Keratinocyte (primary cell): ENCODE data around the gene SATB2. TPM values are rescaled to one million over a fixed set of nuclear protein-coding genes. Genes with fewer than 3 reads are reported as not detected.

Experiments used
- DNase-seq: peaks from one replicate; pipeline ENCODE4 v3.0.0-alpha.2; 2011; ENCODE audit warnings: low read depth, missing footprints, low spot score
- FAIRE-seq: peaks from 2 replicates; lab custom pipeline; 2011; peaks lifted over from hg19 to GRCh38; lab: Jason Lieb, UNC
- H2AFZ ChIP-seq: 2 replicates; pipeline ENCODE4 v1.6.0; 2012; ENCODE audit warnings: low read length, control low read depth, inconsistent platforms; ENCODE audit not compliant: control insufficient read depth
- H3K27ac ChIP-seq: 2 replicates; pipeline ENCODE4 v1.5.1; 2011; ENCODE audit warnings: low read length; ENCODE audit not compliant: control insufficient read depth, insufficient read depth
- H3K27me3 ChIP-seq: 3 replicates; pipeline ENCODE4 v1.6.0; 2011; ENCODE audit warnings: low read length; ENCODE audit not compliant: control insufficient read depth, insufficient read depth; ENCODE audit errors: extremely low read depth
- H3K36me3 ChIP-seq, 2 experiments: 2 replicates in 1 of 2; 3 replicates in 1 of 2; pipeline ENCODE4 v1.5.1; 2011; ENCODE audit warnings: low read length in 2 of 2, mild to moderate bottlenecking in 1 of 2; ENCODE audit not compliant: control insufficient read depth in 2 of 2, insufficient read depth in 2 of 2; ENCODE audit errors: extremely low read depth in 1 of 2
- H3K4me1 ChIP-seq: 3 replicates; pipeline ENCODE4 v1.5.1; 2011; ENCODE audit warnings: low read length; ENCODE audit not compliant: control insufficient read depth, insufficient read depth; ENCODE audit errors: extremely low read depth
- H3K4me2 ChIP-seq: 3 replicates; pipeline ENCODE4 v1.6.0; 2011; ENCODE audit warnings: low read depth, low read length; ENCODE audit not compliant: control insufficient read depth, insufficient read depth; ENCODE audit errors: extremely low read depth
- H3K4me3 ChIP-seq, 3 experiments: fragments of 200-600 bp in 1 of 3; sonication (generic) in 1 of 3; 2 replicates in 2 of 3; 3 replicates in 1 of 3; pipeline ENCODE4 v1.5.1; 2011 to 2016; ENCODE audit warnings: low read length in 3 of 3, mild to moderate bottlenecking in 3 of 3, control low read depth in 2 of 3, inconsistent platforms in 1 of 3, low read depth in 1 of 3, mixed read lengths in 1 of 3, mixed run types in 1 of 3, moderate library complexity in 1 of 3; ENCODE audit not compliant: control insufficient read depth in 2 of 3, insufficient read depth in 2 of 3; ENCODE audit errors: extremely low read depth in 1 of 3
- H3K79me2 ChIP-seq: 2 replicates; pipeline ENCODE4 v1.6.0; 2012; ENCODE audit warnings: low read length; ENCODE audit not compliant: control insufficient read depth, insufficient read depth
- H3K9ac ChIP-seq: 3 replicates; pipeline ENCODE4 v1.6.0; 2011; ENCODE audit warnings: low read length; ENCODE audit not compliant: control insufficient read depth, insufficient read depth; ENCODE audit errors: extremely low read depth
- H3K9me1 ChIP-seq: 3 replicates; pipeline ENCODE4 v1.6.0; 2011; ENCODE audit warnings: low read length; ENCODE audit not compliant: control insufficient read depth, insufficient read depth; ENCODE audit errors: extremely low read depth
- H3K9me3 ChIP-seq: 2 replicates; pipeline ENCODE4 v1.5.1; 2012; ENCODE audit warnings: low read depth, low read length; ENCODE audit not compliant: control insufficient read depth
- H4K20me1 ChIP-seq: 3 replicates; pipeline ENCODE4 v1.6.0; 2011; ENCODE audit warnings: low read length; ENCODE audit not compliant: control insufficient read depth, insufficient read depth; ENCODE audit errors: extremely low read depth
- EZH2 ChIP-seq: IDR thresholded peaks from one replicate; pipeline ENCODE4 v1.6.1; 2012; ENCODE audit warnings: inconsistent platforms, mild to moderate bottlenecking, low read length, moderate library complexity
- dilution Hi-C: fragments of 300-500 bp; cut with MboI; formaldehyde crosslinking; loops from one replicate; pipeline ENCODE4 v1.7.0; 2020; ENCODE audit warnings: low sequenced_read_pairs; ENCODE audit not compliant: extremely low pct_ligation_motif_present
- polyA plus RNA-seq, 5 experiments: library from polyadenylated mRNA; depleted of rRNA in 3 of 5; stranded (reverse) in 3 of 5; stranded (forward) in 1 of 5; unstranded in 1 of 5; fragments of >200 nt; gene quantifications; 1 replicate in 1 of 5; 2 replicates in 3 of 5; 3 replicates in 1 of 5; pipeline versions ENCODE4 v1.2.1 to v1.2.3, GENCODE V29; 2011 to 2012; ENCODE audit warnings: missing spikeins in 2 of 5, low read depth in 1 of 5, low replicate concordance in 1 of 5
- TF ChIP-seq, protein P1 (sequence below), 3 experiments: IDR thresholded peaks in 1 of 3; conservative IDR thresholded peaks in 1 of 3; optimal IDR thresholded peaks in 1 of 3; 2 replicates in 2 of 3; 3 replicates in 1 of 3; pipeline versions ENCODE3 to v1.5.1; 2011; ENCODE audit warnings: low read length in 3 of 3, mild to moderate bottlenecking in 3 of 3, moderate library complexity in 2 of 3, control low read depth in 1 of 3, inconsistent platforms in 1 of 3; ENCODE audit not compliant: insufficient read depth in 2 of 3; ENCODE audit errors: extremely low read depth in 1 of 3

The SATB2 gene
- polyA plus RNA-seq, 1 donor (not counting 4 experiments of a cell fraction or from before 2014, with no cell fraction given): 1.4 TPM

DNA sequence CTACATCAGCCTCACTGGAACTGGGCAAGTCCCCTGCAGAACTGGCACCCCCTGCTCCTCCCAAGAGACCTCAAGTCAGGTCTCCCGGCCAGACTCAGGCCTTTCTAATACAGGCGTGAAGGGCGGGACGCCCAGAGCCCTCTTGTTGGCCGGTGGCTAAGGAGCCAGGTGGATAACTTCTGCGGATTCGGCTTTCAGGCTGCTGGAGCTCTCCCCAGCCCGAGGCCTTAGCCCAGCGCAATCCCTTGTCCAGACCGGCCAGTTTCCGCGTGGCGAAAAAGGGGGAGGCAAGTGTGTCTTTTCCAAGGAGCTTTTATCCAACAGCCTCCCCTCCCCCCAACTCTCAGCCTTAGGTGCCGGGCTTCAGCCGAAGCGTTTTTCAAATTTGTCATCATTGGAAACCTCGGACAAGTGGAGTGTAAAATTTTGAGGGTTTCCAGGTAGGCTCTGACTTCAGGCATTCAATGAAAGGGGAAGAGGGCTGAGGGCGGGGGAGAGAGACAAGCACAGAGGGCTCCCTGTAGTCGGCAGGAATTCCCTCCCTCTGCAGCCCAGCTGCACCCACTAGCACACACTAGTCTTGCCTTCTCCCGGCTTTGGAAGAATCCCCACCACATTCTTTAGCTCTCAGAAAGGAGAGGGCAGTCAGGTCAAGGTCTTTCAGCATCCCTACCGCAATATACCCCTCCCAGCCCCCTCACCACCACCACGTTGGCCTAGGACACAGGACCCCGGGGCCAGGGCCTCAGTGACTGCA lies 9.5 kb upstream of the SATB2 start:
- H3K4me2 ChIP-seq: no peak overlapping the region
- H3K79me2 ChIP-seq: no peaks in the 10 kb centered on the region
- H3K9me1 ChIP-seq: no peaks in the 10 kb centered on the region
- FAIRE-seq (no peak), DNase-seq (no peak)
- H3K36me3 ChIP-seq: no peaks in the 10 kb centered on the region
- TF ChIP-seq EZH2: peak; percentile 36
- TF ChIP-seq, protein P1, sequence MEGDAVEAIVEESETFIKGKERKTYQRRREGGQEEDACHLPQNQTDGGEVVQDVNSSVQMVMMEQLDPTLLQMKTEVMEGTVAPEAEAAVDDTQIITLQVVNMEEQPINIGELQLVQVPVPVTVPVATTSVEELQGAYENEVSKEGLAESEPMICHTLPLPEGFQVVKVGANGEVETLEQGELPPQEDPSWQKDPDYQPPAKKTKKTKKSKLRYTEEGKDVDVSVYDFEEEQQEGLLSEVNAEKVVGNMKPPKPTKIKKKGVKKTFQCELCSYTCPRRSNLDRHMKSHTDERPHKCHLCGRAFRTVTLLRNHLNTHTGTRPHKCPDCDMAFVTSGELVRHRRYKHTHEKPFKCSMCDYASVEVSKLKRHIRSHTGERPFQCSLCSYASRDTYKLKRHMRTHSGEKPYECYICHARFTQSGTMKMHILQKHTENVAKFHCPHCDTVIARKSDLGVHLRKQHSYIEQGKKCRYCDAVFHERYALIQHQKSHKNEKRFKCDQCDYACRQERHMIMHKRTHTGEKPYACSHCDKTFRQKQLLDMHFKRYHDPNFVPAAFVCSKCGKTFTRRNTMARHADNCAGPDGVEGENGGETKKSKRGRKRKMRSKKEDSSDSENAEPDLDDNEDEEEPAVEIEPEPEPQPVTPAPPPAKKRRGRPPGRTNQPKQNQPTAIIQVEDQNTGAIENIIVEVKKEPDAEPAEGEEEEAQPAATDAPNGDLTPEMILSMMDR (optimal IDR thresholded peaks at IDR 0.05 in 1 of 3, IDR thresholded peaks at IDR 0.05 in 1 of 3, conservative IDR thresholded peaks at IDR 0.05 in 1 of 3; ENCODE audit: extremely low read depth in 1 of 3, insufficient read depth in 2 of 3, low read length in 3 of 3): no peak
- no peak overlapping the region for H3K27ac ChIP-seq
- H2AFZ ChIP-seq: no peak overlapping the region
- H3K4me1 ChIP-seq: peaks cover 8% of the 10 kb centered on the region
- H3K27me3 ChIP-seq: peaks cover 100% of the 10 kb centered on the region
- no peak overlapping the region for H3K4me3 ChIP-seq
- dilution Hi-C loops: no loop called here
- no peak overlapping the region for H3K9ac ChIP-seq
- H4K20me1 ChIP-seq: no peaks in the 10 kb centered on the region
- H3K9me3 ChIP-seq: no peaks in the 10 kb centered on the region

DNA sequence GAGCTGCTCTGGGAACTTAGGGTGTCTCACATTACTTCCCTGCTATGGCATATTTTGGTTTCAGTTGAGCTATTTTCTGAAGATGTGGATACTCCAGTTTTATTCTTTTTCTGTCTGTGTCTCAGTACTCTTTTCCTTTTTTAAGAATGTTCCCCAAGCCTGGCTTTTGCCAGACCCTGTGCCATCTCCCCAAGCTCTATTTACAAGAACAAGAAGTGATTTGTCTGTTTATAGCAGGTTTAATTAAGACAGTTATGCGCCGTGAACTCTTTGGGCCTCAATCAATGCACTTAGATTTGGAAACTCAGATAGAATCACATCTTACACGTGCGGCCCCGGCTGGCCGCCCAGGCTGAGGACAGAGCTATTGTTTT lies 8.9 kb upstream of the SATB2 start:
- no peak overlapping the region for H3K4me2 ChIP-seq
- H3K9me1 ChIP-seq: no peaks in the 10 kb centered on the region
- H3K4me3 ChIP-seq: no peak overlapping the region
- no peaks in the 10 kb centered on the region for H3K79me2 ChIP-seq
- H4K20me1 ChIP-seq: no peaks in the 10 kb centered on the region
- TF ChIP-seq, protein P1 (optimal IDR thresholded peaks at IDR 0.05 in 1 of 3, IDR thresholded peaks at IDR 0.05 in 1 of 3, conservative IDR thresholded peaks at IDR 0.05 in 1 of 3; ENCODE audit: extremely low read depth in 1 of 3, insufficient read depth in 2 of 3, low read length in 3 of 3): no peak
- no peak for TF ChIP-seq EZH2
- H2AFZ ChIP-seq: no peak overlapping the region
- dilution Hi-C loops: no loop called here
- H3K27ac ChIP-seq: no peak overlapping the region
- no peaks in the 10 kb centered on the region for H3K36me3 ChIP-seq
- no peak overlapping the region for H3K9ac ChIP-seq
- H3K9me3 ChIP-seq: no peaks in the 10 kb centered on the region
- peaks cover 100% of the 10 kb centered on the region for H3K27me3 ChIP-seq
- H3K4me1 ChIP-seq: peaks cover 8% of the 10 kb centered on the region
- DNase-seq: no peak
- no peak for FAIRE-seq
